GM18951 (cell line): Measurements from ENCODE around the gene CD101.

Source experiments
- POLR2A ChIP-seq: IDR thresholded peaks from 4 replicates; pipeline ENCODE4 v1.6.1; 2011; ENCODE audit warnings: mild to moderate bottlenecking; ENCODE audit not compliant: insufficient read length, insufficient read depth; ENCODE audit errors: extremely low read depth
- in situ Hi-C: fragments of 300-500 bp; cut with MboI; formaldehyde crosslinking; loops from one replicate; pipeline ENCODE4 v1.12.0; 2022; ENCODE audit warnings: low sequenced_read_pairs, mixed read lengths, inconsistent platforms; ENCODE audit not compliant: unreplicated experiment

CD101 gene

GRCh38 chr1:117013309-117013858 is 11.8 kb downstream of the CD101 start:
- TF ChIP-seq POLR2A, result no peak
- in situ Hi-C loops, result no loop called here

GRCh38 chr1:117014209-117014608 is 12.6 kb downstream of the CD101 start:
- no peak for TF ChIP-seq POLR2A
- in situ Hi-C loops, result no loop called here

- in situ Hi-C loops, result no loop called here
- TF ChIP-seq POLR2A, result no peak
Observed at GRCh38 chr1:117015724-117016123, 14.2 kb downstream of the CD101 start.

GRCh38 chr1:117017062-117017461 is 15.5 kb downstream of the CD101 start:
- in situ Hi-C loops, result no loop called here
- no peak for TF ChIP-seq POLR2A

- in situ Hi-C loops, result no loop called here
- TF ChIP-seq POLR2A, result no peak
Observed at GRCh38 chr1:117017648-117018047, 16.1 kb downstream of the CD101 start.

- no peak for TF ChIP-seq POLR2A
- in situ Hi-C loops, result no loop called here
Observed at GRCh38 chr1:117020526-117021156, 19.1 kb downstream of the CD101 start.

GRCh38 chr1:117022114-117022513 is 20.6 kb downstream of the CD101 start:
- in situ Hi-C loops, result no loop called here
- TF ChIP-seq POLR2A, result no peak

- in situ Hi-C loops, result no loop called here
- no peak for TF ChIP-seq POLR2A
Observed at GRCh38 chr1:117025568-117025967, 24.0 kb downstream of the CD101 start.

- in situ Hi-C loops, result no loop called here
- no peak for TF ChIP-seq POLR2A
Observed at GRCh38 chr1:117026361-117026760, 24.8 kb downstream of the CD101 start.

- in situ Hi-C loops, result no loop called here
- TF ChIP-seq POLR2A, result no peak
Observed at GRCh38 chr1:117029685-117030084, 28.1 kb downstream of the CD101 start.

- in situ Hi-C loops, result no loop called here
Observed at GRCh38 chr1:117030271-117030877, 28.8 kb downstream of the CD101 start.

GRCh38 chr1:117032266-117032665 is 30.7 kb downstream of the CD101 start:
- in situ Hi-C loops, result no loop called here
- no peak for TF ChIP-seq POLR2A

More at GRCh38 chr1:117030271-117030877, 28.8 kb downstream of the CD101 start:
- no peak for TF ChIP-seq POLR2A

GRCh38 chr1:117032681-117033539 is 31.4 kb downstream of the CD101 start:
- no peak for TF ChIP-seq POLR2A
- in situ Hi-C loops, result no loop called here

GRCh38 chr1:117033772-117034171 is 32.2 kb downstream of the CD101 start:
- in situ Hi-C loops, result no loop called here
- TF ChIP-seq POLR2A, result no peak

- in situ Hi-C loops, result no loop called here
- no peak for TF ChIP-seq POLR2A
Observed at GRCh38 chr1:117034791-117035290, 33.3 kb downstream of the CD101 start.
